Keratinocyte (primary cell): ENCODE results near the gene BRCA2.

Experiments
- CTCF ChIP-seq, 3 experiments: IDR thresholded peaks in 1 of 3; conservative IDR thresholded peaks in 1 of 3; optimal IDR thresholded peaks in 1 of 3; 2 replicates in 2 of 3; 3 replicates in 1 of 3; pipeline versions ENCODE3 to v1.5.1; 2011; ENCODE audit warnings: low read length in 3 of 3, mild to moderate bottlenecking in 3 of 3, moderate library complexity in 2 of 3, control low read depth in 1 of 3, inconsistent platforms in 1 of 3; ENCODE audit not compliant: insufficient read depth in 2 of 3; ENCODE audit errors: extremely low read depth in 1 of 3
- EZH2 ChIP-seq: IDR thresholded peaks from one replicate; pipeline ENCODE4 v1.6.1; 2012; ENCODE audit warnings: inconsistent platforms, mild to moderate bottlenecking, low read length, moderate library complexity

- TF ChIP-seq CTCF (optimal IDR thresholded peaks at IDR 0.05 in 1 of 3, IDR thresholded peaks at IDR 0.05 in 1 of 3, conservative IDR thresholded peaks at IDR 0.05 in 1 of 3; ENCODE audit: extremely low read depth in 1 of 3, insufficient read depth in 2 of 3, low read length in 3 of 3) (peak; percentile 53 to 79 (median 55)), EZH2 (no peak)
These were observed 99.7 kb downstream of the BRCA2 start for GRCh38 chr13:32415019-32415418.
